NCI-H2107 treated with DMSO at 0.1 percent for 48 hours (cell line): ENCODE results near the gene CASZ1.

Source experiments
- DNase-seq: peaks from one replicate; lab custom pipeline; 2025; ENCODE audit not compliant: unreplicated experiment; lab: John Stamatoyannopoulos, UW

CASZ1 gene

GRCh38 chr1:10796029-10796944 is at the start of gene CASZ1:
TSS of gene CASZ1 (minus strand) at chr1:10796646. CDS start at chr1:10693889, 102,757 bp downstream.
- DNase-seq, result peak; percentile 89

GRCh38 chr1:10843697-10844096 is 47.3 kb upstream of the CASZ1 start:
- DNase-seq, result no peak

GRCh38 chr1:10841118-10841517 is 44.7 kb upstream of the CASZ1 start:
- peak; percentile 71 for DNase-seq

- no peak for DNase-seq
These were observed 42.8 kb upstream of the CASZ1 start for GRCh38 chr1:10839188-10839770.

GRCh38 chr1:10838541-10838940 is 42.1 kb upstream of the CASZ1 start:
- DNase-seq, result peak; percentile 45

- no peak for DNase-seq
These were observed 40.3 kb upstream of the CASZ1 start for GRCh38 chr1:10836726-10837125.

- peak; percentile 91 for DNase-seq
These were observed 39.5 kb upstream of the CASZ1 start for GRCh38 chr1:10835822-10836421.

GRCh38 chr1:10835421-10835820 is 39.0 kb upstream of the CASZ1 start:
- no peak for DNase-seq

GRCh38 chr1:10834770-10835412 is 38.4 kb upstream of the CASZ1 start:
- peak; percentile 35 for DNase-seq

GRCh38 chr1:10833630-10834557 is 37.4 kb upstream of the CASZ1 start:
- DNase-seq, result no peak

GRCh38 chr1:10832703-10833102 is 36.3 kb upstream of the CASZ1 start:
- DNase-seq, result no peak

GRCh38 chr1:10830961-10831668 is 34.7 kb upstream of the CASZ1 start:
- DNase-seq, result no peak

- DNase-seq, result no peak
These were observed 33.6 kb upstream of the CASZ1 start for GRCh38 chr1:10829965-10830515.

GRCh38 chr1:10829067-10829818 is 32.8 kb upstream of the CASZ1 start:
- DNase-seq, result no peak

- no peak for DNase-seq
These were observed 31.2 kb upstream of the CASZ1 start for GRCh38 chr1:10827377-10828333.

GRCh38 chr1:10825592-10825991 is 29.1 kb upstream of the CASZ1 start:
- no peak for DNase-seq

- no peak for DNase-seq
These were observed 28.5 kb upstream of the CASZ1 start for GRCh38 chr1:10824821-10825540.
